BJ (cell line): Measurements from ENCODE around the gene ATP12A. TPM values are rescaled to one million over a fixed set of nuclear protein-coding genes. Genes with fewer than 3 reads are reported as not detected.

Source experiments
- CTCF ChIA-PET: fragments of 350-600 bp; formaldehyde crosslinking; extraction: SDS; loops from one replicate; lab custom pipeline; 2021; ENCODE audit warnings: antibody characterized with exemption, inconsistent platforms; lab: Yijun Ruan, JAX
- POLR2A ChIA-PET: fragments of 300-600 bp; sonication (Branson Sonifier 250); formaldehyde crosslinking; extraction: SDS; loops from one replicate; lab custom pipeline; 2021; ENCODE audit warnings: antibody characterized with exemption; lab: Charles Lee
- DNase-seq: peaks from one replicate; pipeline ENCODE4 v3.0.0-alpha.2; 2011; ENCODE audit warnings: low read depth
- H3K27me3 ChIP-seq: 2 replicates; pipeline ENCODE4 v1.6.0; 2011; ENCODE audit warnings: low read length; ENCODE audit not compliant: control insufficient read depth, insufficient read depth
- H3K36me3 ChIP-seq: 2 replicates; pipeline ENCODE4 v1.5.1; 2011; ENCODE audit warnings: low read length; ENCODE audit not compliant: control insufficient read depth, insufficient read depth
- H3K4me3 ChIP-seq: 2 replicates; pipeline ENCODE4 v1.5.1; 2011; ENCODE audit warnings: low read depth, mild to moderate bottlenecking, control low read depth, low read length
- polyA plus RNA-seq: library from polyadenylated mRNA; depleted of rRNA; stranded (reverse); fragments of >200 nt; gene quantifications from 2 replicates; pipeline ENCODE4 v1.2.3, GENCODE V29; 2011
- TF ChIP-seq, protein P1 (sequence below): IDR thresholded peaks from 2 replicates; pipeline ENCODE4 v1.5.1; 2011; ENCODE audit warnings: low read depth, mild to moderate bottlenecking, control low read depth, inconsistent platforms, low read length, moderate library complexity; ENCODE audit not compliant: insufficient read depth

The ATP12A gene
- polyA plus RNA-seq, 1 experiment, result not detected

GRCh38 chr13:24688950-24689349, 8.7 kb downstream of the ATP12A start:
- TF ChIP-seq, protein P1, sequence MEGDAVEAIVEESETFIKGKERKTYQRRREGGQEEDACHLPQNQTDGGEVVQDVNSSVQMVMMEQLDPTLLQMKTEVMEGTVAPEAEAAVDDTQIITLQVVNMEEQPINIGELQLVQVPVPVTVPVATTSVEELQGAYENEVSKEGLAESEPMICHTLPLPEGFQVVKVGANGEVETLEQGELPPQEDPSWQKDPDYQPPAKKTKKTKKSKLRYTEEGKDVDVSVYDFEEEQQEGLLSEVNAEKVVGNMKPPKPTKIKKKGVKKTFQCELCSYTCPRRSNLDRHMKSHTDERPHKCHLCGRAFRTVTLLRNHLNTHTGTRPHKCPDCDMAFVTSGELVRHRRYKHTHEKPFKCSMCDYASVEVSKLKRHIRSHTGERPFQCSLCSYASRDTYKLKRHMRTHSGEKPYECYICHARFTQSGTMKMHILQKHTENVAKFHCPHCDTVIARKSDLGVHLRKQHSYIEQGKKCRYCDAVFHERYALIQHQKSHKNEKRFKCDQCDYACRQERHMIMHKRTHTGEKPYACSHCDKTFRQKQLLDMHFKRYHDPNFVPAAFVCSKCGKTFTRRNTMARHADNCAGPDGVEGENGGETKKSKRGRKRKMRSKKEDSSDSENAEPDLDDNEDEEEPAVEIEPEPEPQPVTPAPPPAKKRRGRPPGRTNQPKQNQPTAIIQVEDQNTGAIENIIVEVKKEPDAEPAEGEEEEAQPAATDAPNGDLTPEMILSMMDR, result no peak
- ChIA-PET CTCF (interaction anchor here (1.0 kb wide), 1 partner anchor 25 kb away, joined by 3 read pairs; no protein-coding TSS in a partner anchor), POLR2A (no interaction called here)
- no peak for DNase-seq
- Histone ChIP-seq H3K4me3 (no peak overlapping the region), H3K27me3 (peaks cover 3% of the 10 kb centered on the region; the same call in 1 of the 2 replicates), H3K36me3 (no peaks in the 10 kb centered on the region)

- H3K36me3 ChIP-seq, result no peaks in the 10 kb centered on the region
- ChIA-PET CTCF (interaction anchor here (0.6 to 1.1 kb wide), 2 partner anchors 9 to 62 kb away, joined by 3 read pairs; no protein-coding TSS in a partner anchor), POLR2A (no interaction called here)
- peaks cover 3% of the 10 kb centered on the region; the same call in 1 of the 2 replicates for H3K27me3 ChIP-seq
- no peak overlapping the region for H3K4me3 ChIP-seq
- DNase-seq, result no peak
- TF ChIP-seq, protein P1, result no peak
These were observed 11.2 kb downstream of the ATP12A start for GRCh38 chr13:24691381-24691780.

GRCh38 chr13:24692561-24692960, 12.4 kb downstream of the ATP12A start:
- ChIA-PET POLR2A (no interaction called here), CTCF (interaction anchor here (0.9 to 2.7 kb wide), 8 partner anchors 9 to 1513 kb away, joined by 3 to 10 read pairs (median 4); no protein-coding TSS in a partner anchor)
- no peak for DNase-seq

DNA sequence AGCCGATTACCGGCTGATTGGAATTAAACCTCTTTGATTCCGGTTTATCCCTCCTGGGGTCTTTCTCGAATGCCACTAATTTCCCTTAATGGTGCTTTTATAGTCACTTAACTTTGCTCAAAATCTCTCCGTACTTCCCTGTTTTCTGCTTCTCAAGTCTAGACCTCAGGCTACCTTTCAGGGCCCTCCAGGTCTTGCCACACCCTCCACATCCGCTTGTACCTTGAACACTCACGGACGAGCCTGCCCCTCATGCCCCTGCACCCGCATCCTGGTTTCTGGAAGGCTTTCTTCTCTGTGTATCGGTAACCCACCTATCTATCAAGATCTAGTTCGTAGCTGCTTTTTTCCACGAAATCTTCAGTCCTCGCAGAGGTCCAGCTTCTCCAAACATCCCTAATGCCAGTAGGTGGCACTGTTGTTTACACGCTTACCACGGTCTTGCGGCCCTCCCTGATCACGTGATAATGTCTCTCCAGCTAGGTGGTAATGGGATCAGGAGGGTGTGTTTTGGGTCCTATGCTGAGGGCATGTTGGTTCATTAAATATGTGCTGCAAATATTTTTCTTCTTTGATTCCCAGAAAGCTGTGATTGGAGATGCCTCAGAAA, 13.8 kb downstream of the ATP12A start:
- no peak overlapping the region for H3K4me3 ChIP-seq
- CTCF ChIA-PET, result interaction anchor here (0.5 to 2.7 kb wide), 11 partner anchors 11 to 805 kb away, joined by 3 to 10 read pairs (median 3); partner anchors contain the start of gene MIPEP
- H3K27me3 ChIP-seq, result no peaks in the 10 kb centered on the region
- DNase-seq, result no peak
- TF ChIP-seq, protein P1, result peak; percentile 65
- POLR2A ChIA-PET, result no interaction called here
- no peaks in the 10 kb centered on the region for H3K36me3 ChIP-seq

More at GRCh38 chr13:24692561-24692960, 12.4 kb downstream of the ATP12A start:
- Histone ChIP-seq H3K27me3 (peaks cover 3% of the 10 kb centered on the region; the same call in 1 of the 2 replicates), H3K36me3 (no peaks in the 10 kb centered on the region), H3K4me3 (no peak overlapping the region)
- TF ChIP-seq, protein P1, result no peak

GRCh38 chr13:24694907-24695306, 14.7 kb downstream of the ATP12A start:
- ChIA-PET CTCF (interaction anchor here (1.6 to 2.7 kb wide), 3 partner anchors 15 to 90 kb away, joined by 8 to 10 read pairs (median 9); no protein-coding TSS in a partner anchor), POLR2A (no interaction called here)
- no peak for DNase-seq
- H3K27me3 ChIP-seq, result no peaks in the 10 kb centered on the region
- TF ChIP-seq, protein P1, result no peak
- H3K36me3 ChIP-seq, result no peaks in the 10 kb centered on the region
- H3K4me3 ChIP-seq, result no peak overlapping the region
